ENCODE results near the gene SETBP1. TPM values are rescaled to one million over a fixed set of nuclear protein-coding genes. Genes with fewer than 3 reads are reported as not detected.

The SETBP1 gene
- total RNA-seq, 1 donor from 2014 or later: 12.0 TPM

DNA sequence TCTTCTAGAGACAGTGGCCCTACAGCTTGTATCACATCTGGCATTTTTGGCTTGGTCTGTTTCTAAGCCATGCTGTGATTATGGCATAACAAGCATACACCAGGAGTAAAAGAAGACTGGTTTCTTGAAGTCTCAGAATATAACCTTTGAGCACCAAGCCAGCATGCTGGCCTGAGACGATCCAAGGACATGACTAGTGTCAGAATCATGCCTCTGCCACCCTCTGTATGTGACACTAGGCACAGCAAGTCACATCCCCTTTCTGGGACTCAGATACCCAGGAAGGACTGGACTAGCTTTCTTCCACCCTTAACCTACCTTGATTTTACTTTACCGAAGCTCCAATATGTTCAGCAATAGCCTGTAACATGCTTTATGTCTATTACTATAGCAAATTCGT lies 345.5 kb downstream of the SETBP1 start:
- no peaks in the 10 kb centered on the region for H3F3A ChIP-seq (ENCODE audit: low read depth)
- H3K79me2 ChIP-seq (ENCODE audit: low read depth): no peaks in the 10 kb centered on the region
- no peak overlapping the region for H3K27ac ChIP-seq
- Mint-ChIP-seq H3K4me1 (peaks cover 4% of the 10 kb centered on the region), H3K36me3 (no peaks in the 10 kb centered on the region), H3K27ac (no peak overlapping the region), H3K9me3 (peaks cover 3% of the 10 kb centered on the region), H3K27me3 (ENCODE audit: insufficient read depth, low read depth) (peaks cover 2% of the 10 kb centered on the region), H3K4me3 (no peak overlapping the region)
- no peaks in the 10 kb centered on the region for H3K27me3 ChIP-seq
- no peaks in the 10 kb centered on the region for H3K36me3 ChIP-seq
- peak; percentile 18 for DNase-seq (ENCODE audit: low spot score)
- H3K4me1 ChIP-seq: peaks cover 11% of the 10 kb centered on the region
- TF ChIP-seq, protein P1, sequence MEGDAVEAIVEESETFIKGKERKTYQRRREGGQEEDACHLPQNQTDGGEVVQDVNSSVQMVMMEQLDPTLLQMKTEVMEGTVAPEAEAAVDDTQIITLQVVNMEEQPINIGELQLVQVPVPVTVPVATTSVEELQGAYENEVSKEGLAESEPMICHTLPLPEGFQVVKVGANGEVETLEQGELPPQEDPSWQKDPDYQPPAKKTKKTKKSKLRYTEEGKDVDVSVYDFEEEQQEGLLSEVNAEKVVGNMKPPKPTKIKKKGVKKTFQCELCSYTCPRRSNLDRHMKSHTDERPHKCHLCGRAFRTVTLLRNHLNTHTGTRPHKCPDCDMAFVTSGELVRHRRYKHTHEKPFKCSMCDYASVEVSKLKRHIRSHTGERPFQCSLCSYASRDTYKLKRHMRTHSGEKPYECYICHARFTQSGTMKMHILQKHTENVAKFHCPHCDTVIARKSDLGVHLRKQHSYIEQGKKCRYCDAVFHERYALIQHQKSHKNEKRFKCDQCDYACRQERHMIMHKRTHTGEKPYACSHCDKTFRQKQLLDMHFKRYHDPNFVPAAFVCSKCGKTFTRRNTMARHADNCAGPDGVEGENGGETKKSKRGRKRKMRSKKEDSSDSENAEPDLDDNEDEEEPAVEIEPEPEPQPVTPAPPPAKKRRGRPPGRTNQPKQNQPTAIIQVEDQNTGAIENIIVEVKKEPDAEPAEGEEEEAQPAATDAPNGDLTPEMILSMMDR (IDR thresholded peaks at IDR 0.05): peak; percentile 31
- TF ChIP-seq EZH2phosphoT487 (IDR thresholded peaks at IDR 0.05): no peak
- H3K4me3 ChIP-seq: no peak overlapping the region
- H2AFZ ChIP-seq (replicated peaks): no peak overlapping the region
- H3K4me2 ChIP-seq: no peak overlapping the region
- H4K20me1 ChIP-seq (ENCODE audit: low read depth): no peaks in the 10 kb centered on the region
- H3K9ac ChIP-seq: no peak overlapping the region
- no peaks in the 10 kb centered on the region for H3K9me3 ChIP-seq (ENCODE audit: low read depth)

DNA sequence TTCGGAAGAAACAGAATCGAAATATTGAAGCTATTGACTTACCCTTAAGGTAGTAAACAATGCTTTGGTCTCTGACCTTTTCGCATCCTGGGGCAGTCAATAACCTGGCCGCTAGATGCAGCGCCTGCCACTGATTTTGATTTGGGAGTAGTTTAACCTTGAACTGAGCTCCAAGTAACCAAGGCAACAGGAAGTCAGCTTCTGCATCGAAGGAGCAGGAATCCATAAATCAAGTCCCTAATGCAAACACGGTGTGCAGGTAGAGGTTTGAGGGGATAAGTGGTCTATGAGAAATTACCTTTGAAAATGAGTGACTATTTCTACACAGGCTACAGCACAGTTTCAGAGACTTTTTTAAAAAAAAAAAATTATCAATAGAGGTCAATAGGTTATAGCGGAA lies 353.5 kb downstream of the SETBP1 start:
- Mint-ChIP-seq H3K27ac (no peak overlapping the region), H3K27me3 (ENCODE audit: insufficient read depth, low read depth) (peaks cover 2% of the 10 kb centered on the region), H3K4me1 (peaks cover 11% of the 10 kb centered on the region), H3K36me3 (peaks cover 6% of the 10 kb centered on the region), H3K9me3 (no peaks in the 10 kb centered on the region), H3K4me3 (no peak overlapping the region)
- Histone ChIP-seq H3K79me2 (ENCODE audit: low read depth) (no peaks in the 10 kb centered on the region), H3K4me3 (no peak overlapping the region), H2AFZ (replicated peaks) (no peak overlapping the region), H3K27me3 (no peaks in the 10 kb centered on the region), H4K20me1 (ENCODE audit: low read depth) (no peaks in the 10 kb centered on the region), H3F3A (ENCODE audit: low read depth) (no peaks in the 10 kb centered on the region), H3K4me1 (no peaks in the 10 kb centered on the region), H3K9me3 (ENCODE audit: low read depth) (no peaks in the 10 kb centered on the region), H3K4me2 (no peak overlapping the region), H3K36me3 (no peaks in the 10 kb centered on the region), H3K9ac (no peak overlapping the region), H3K27ac (no peak overlapping the region)
- TF ChIP-seq EZH2 (IDR thresholded peaks at IDR 0.05) (no peak), EZH2phosphoT487 (IDR thresholded peaks at IDR 0.05) (no peak)
- TF ChIP-seq, protein P1 (IDR thresholded peaks at IDR 0.05): no peak
- DNase-seq (ENCODE audit: low spot score): no peak

DNA sequence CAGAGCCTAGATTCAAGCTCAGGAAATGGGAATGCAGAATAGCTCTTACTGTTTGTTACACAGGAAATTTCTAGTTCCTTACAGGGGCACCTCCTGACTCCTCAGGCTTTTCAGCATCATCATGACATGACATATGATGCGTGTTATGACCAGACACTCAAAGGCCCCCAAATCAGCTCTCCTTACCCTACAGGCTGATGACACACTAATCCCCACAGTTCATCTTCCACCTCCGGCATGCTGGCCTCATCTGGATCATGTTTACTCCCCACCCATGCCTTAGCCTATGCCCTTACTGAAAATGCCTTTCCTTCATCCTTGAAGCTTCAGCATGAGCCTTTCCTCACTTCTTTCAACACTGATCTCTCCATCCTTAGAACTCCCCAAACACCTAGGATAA lies 356.9 kb downstream of the SETBP1 start:
- Histone ChIP-seq H3K4me2 (no peak overlapping the region), H4K20me1 (ENCODE audit: low read depth) (no peaks in the 10 kb centered on the region), H3K9me3 (ENCODE audit: low read depth) (no peaks in the 10 kb centered on the region), H2AFZ (replicated peaks) (no peak overlapping the region), H3K27ac (no peak overlapping the region), H3K9ac (no peak overlapping the region), H3F3A (ENCODE audit: low read depth) (no peaks in the 10 kb centered on the region), H3K4me1 (no peaks in the 10 kb centered on the region), H3K36me3 (no peaks in the 10 kb centered on the region), H3K27me3 (no peaks in the 10 kb centered on the region), H3K4me3 (no peak overlapping the region), H3K79me2 (ENCODE audit: low read depth) (no peaks in the 10 kb centered on the region)
- Mint-ChIP-seq H3K4me1 (peaks cover 13% of the 10 kb centered on the region), H3K27me3 (ENCODE audit: insufficient read depth, low read depth) (peaks cover 2% of the 10 kb centered on the region), H3K4me3 (no peak overlapping the region), H3K36me3 (peaks cover 25% of the 10 kb centered on the region), H3K27ac (no peak overlapping the region), H3K9me3 (no peaks in the 10 kb centered on the region)
- DNase-seq (ENCODE audit: low spot score): no peak
- TF ChIP-seq EZH2phosphoT487 (IDR thresholded peaks at IDR 0.05) (no peak), EZH2 (IDR thresholded peaks at IDR 0.05) (no peak)
- TF ChIP-seq, protein P1 (IDR thresholded peaks at IDR 0.05): no peak

Data from neural progenitor cell (in vitro differentiated cells).